OCI-LY3 (cell line): ENCODE data around the gene MAP3K3.

Experiments used
- H2AFZ ChIP-seq: fragments of 200-600, 300-600 bp; shearing (Covaris generic); 2 replicates; pipeline ENCODE4 v1.6.0; 2014; ENCODE audit warnings: antibody characterized with exemption, low read depth, low read length
- H3K27ac ChIP-seq: fragments of 200-600, 300-600 bp; sonication (generic); 2 replicates; pipeline ENCODE4 v1.5.1; 2014; ENCODE audit warnings: mild to moderate bottlenecking, low read length, moderate library complexity, mixed read lengths
- H3K27me3 ChIP-seq: fragments of 200-600, 300-600 bp; sonication (generic); 2 replicates; pipeline ENCODE4 v1.6.1; 2014; ENCODE audit warnings: low read depth, low read length, mixed read lengths
- H3K36me3 ChIP-seq: fragments of 200-600, 300-600 bp; sonication (generic); replicated peaks from 2 replicates; pipeline ENCODE3; 2014; ENCODE audit warnings: low read depth, low read length, mixed read lengths
- H3K4me1 ChIP-seq: fragments of 300-600, 200-600 bp; sonication (generic); 2 replicates; pipeline ENCODE4 v1.6.1; 2014; ENCODE audit warnings: low read length, mixed read lengths
- H3K4me2 ChIP-seq: fragments of 200-600, 300-600 bp; sonication (generic); 2 replicates; pipeline ENCODE4 v1.6.1; 2014; ENCODE audit warnings: low read length, mixed read lengths
- H3K4me3 ChIP-seq: fragments of 300-600, 200-600 bp; sonication (generic); 2 replicates; pipeline ENCODE4 v1.5.1; 2014; ENCODE audit warnings: antibody characterized with exemption, mild to moderate bottlenecking, low read length, moderate library complexity
- H3K79me2 ChIP-seq: fragments of 300-600, 200-600 bp; shearing (Covaris generic); 2 replicates; pipeline ENCODE4 v1.6.1; 2014; ENCODE audit warnings: mild to moderate bottlenecking, low read length, mixed read lengths
- H3K9ac ChIP-seq: fragments of 300-600, 200-600 bp; shearing (Covaris generic); 2 replicates; pipeline ENCODE4 v1.6.0; 2014; ENCODE audit warnings: mild to moderate bottlenecking, low read length, moderate library complexity
- H3K9me3 ChIP-seq: fragments of 200-600, 300-600 bp; shearing (Covaris generic); 2 replicates; pipeline ENCODE4 v1.6.1; 2014; ENCODE audit warnings: low read length, mixed read lengths; ENCODE audit not compliant: insufficient read depth
- H4K20me1 ChIP-seq: fragments of 200-600, 300-600 bp; sonication (generic); 2 replicates; pipeline ENCODE4 v1.6.1; 2016; ENCODE audit warnings: low read length, mixed read lengths; ENCODE audit not compliant: insufficient read depth
- CTCF ChIP-seq: fragments of 200-600, 300-600 bp; sonication (generic); IDR thresholded peaks from 2 replicates; pipeline ENCODE4 v1.5.1; 2014; ENCODE audit warnings: antibody characterized with exemption, low read length, low read depth
- EZH2phosphoT487 ChIP-seq: fragments of 200-600 bp; shearing (Covaris generic); IDR thresholded peaks from 2 replicates; pipeline ENCODE4 v1.6.1; 2018; ENCODE audit warnings: antibody characterized with exemption, mixed run types, low read depth

The MAP3K3 gene

GRCh38 chr17:63629627-63630026, 7.4 kb downstream of the MAP3K3 start:
- no peak overlapping the region for H3K9ac ChIP-seq
- H3K4me1 ChIP-seq: peaks cover 8% of the 10 kb centered on the region
- no peak overlapping the region for H3K4me2 ChIP-seq
- TF ChIP-seq CTCF (no peak), EZH2phosphoT487 (no peak)
- H3K36me3 ChIP-seq: peaks cover 2% of the 10 kb centered on the region
- peaks cover 12% of the 10 kb centered on the region for H3K79me2 ChIP-seq
- no peak overlapping the region for H2AFZ ChIP-seq
- H3K27ac ChIP-seq: no peak overlapping the region
- no peaks in the 10 kb centered on the region for H3K27me3 ChIP-seq
- H3K4me3 ChIP-seq: no peak overlapping the region
- H3K9me3 ChIP-seq: no peaks in the 10 kb centered on the region
- no peaks in the 10 kb centered on the region for H4K20me1 ChIP-seq

- peaks cover 3% of the 10 kb centered on the region for H3K36me3 ChIP-seq
- H3K27ac ChIP-seq: no peak overlapping the region
- no peaks in the 10 kb centered on the region for H3K9me3 ChIP-seq
- H3K79me2 ChIP-seq: no peaks in the 10 kb centered on the region
- H3K27me3 ChIP-seq: no peaks in the 10 kb centered on the region
- H3K4me3 ChIP-seq: no peak overlapping the region
- no peaks in the 10 kb centered on the region for H4K20me1 ChIP-seq
- no peak overlapping the region for H3K4me2 ChIP-seq
- TF ChIP-seq CTCF: no peak
- TF ChIP-seq EZH2phosphoT487: no peak
- no peak overlapping the region for H2AFZ ChIP-seq
- peaks cover 8% of the 10 kb centered on the region for H3K4me1 ChIP-seq
- no peak overlapping the region for H3K9ac ChIP-seq
Measured at GRCh38 chr17:63631062-63631461, 8.8 kb downstream of the MAP3K3 start.

DNA sequence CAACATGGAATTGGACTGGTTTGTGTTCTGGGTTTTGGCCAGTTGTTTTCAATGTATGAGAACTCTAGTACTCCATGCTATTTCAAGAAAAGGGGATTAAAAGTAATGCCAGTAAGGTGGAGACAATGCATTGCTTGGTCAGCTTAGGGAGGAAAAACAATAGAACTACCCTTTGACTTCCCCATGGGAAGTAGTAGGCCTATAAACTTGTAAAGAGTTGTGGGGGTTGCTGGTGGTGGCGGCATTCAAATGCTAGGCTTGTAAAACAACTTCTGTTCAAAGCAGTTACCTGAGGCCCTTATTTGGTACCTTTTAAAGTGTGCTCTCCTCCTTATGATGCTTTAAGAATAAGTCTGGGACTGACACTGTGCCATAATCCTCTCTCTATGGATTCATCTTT, 9.4 kb downstream of the MAP3K3 start:
- Histone ChIP-seq H3K9ac (no peak overlapping the region), H3K27me3 (no peaks in the 10 kb centered on the region), H2AFZ (no peak overlapping the region), H3K9me3 (no peaks in the 10 kb centered on the region), H3K4me1 (peaks cover 8% of the 10 kb centered on the region), H3K4me2 (no peak overlapping the region), H4K20me1 (no peaks in the 10 kb centered on the region), H3K4me3 (no peak overlapping the region), H3K79me2 (no peaks in the 10 kb centered on the region), H3K27ac (no peak overlapping the region), H3K36me3 (peaks cover 8% of the 10 kb centered on the region)
- no peak for TF ChIP-seq EZH2phosphoT487
- no peak for TF ChIP-seq CTCF

DNA sequence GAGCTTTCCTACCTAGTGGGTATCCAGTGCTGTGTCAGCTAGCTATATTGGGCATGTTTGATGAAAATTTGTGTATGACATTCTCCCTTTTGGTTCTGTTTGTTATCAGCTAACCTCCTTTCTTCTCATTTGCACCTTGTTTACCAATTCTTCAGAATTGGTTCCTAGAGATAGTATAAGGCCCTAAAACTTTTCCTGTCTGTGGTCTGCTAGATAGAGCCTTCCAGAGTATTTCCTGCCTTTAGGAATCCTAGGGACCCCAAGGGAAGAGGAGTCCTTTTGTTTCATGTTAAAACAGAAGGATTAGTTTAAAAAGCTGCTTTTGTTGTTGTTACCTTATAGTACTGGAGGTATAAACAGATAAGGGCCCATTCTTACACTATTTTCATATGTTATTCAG, 11.5 kb downstream of the MAP3K3 start:
- Histone ChIP-seq H3K9ac (no peak overlapping the region), H3K36me3 (peaks cover 8% of the 10 kb centered on the region), H3K4me3 (no peak overlapping the region), H3K27me3 (no peaks in the 10 kb centered on the region), H2AFZ (no peak overlapping the region), H3K79me2 (no peaks in the 10 kb centered on the region), H3K27ac (no peak overlapping the region), H4K20me1 (no peaks in the 10 kb centered on the region), H3K4me1 (peaks cover 8% of the 10 kb centered on the region), H3K9me3 (no peaks in the 10 kb centered on the region), H3K4me2 (no peak overlapping the region)
- TF ChIP-seq EZH2phosphoT487: no peak

DNA sequence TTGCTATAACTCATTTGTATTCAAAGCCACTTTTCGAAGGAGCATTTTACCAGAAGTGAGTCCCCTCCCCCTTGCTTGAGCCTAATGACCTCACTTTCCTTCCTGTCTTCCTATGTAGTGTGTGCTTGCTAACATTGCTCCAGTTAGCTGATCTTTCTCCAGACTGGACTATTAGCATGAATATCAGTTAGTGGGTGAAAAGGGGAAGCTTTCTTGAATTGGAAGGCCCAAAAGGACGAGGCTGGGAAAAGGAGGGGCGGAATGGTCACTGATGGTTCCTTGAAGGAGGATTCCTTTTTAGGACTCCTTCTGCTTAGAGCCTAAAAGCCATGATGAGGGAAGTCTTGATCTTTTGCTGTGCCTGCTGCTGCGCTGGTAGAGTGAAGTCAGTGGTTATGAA, 11.9 kb downstream of the MAP3K3 start:
- Histone ChIP-seq H3K36me3 (peaks cover 8% of the 10 kb centered on the region), H3K9me3 (no peaks in the 10 kb centered on the region), H3K4me2 (no peak overlapping the region), H3K27me3 (no peaks in the 10 kb centered on the region), H3K4me1 (peaks cover 8% of the 10 kb centered on the region), H3K9ac (no peak overlapping the region), H3K79me2 (no peaks in the 10 kb centered on the region), H3K4me3 (no peak overlapping the region), H3K27ac (no peak overlapping the region), H2AFZ (no peak overlapping the region), H4K20me1 (no peaks in the 10 kb centered on the region)
- no peak for TF ChIP-seq EZH2phosphoT487
- no peak for TF ChIP-seq CTCF
